ENCODE data around the gene TRPM5.

Gene TRPM5

GRCh38 chr11:2428322-2428795 is 16.0 kb downstream of the TRPM5 start:
- Histone ChIP-seq H3K27ac (ENCODE audit: insufficient read depth, low read length, poor library complexity, severe bottlenecking) (no peak overlapping the region), H3K9me3 (ENCODE audit: control insufficient read depth, low read length) (no peaks in the 10 kb centered on the region), H3K4me3 (ENCODE audit: insufficient read depth, low read depth, low read length, poor library complexity, severe bottlenecking) (no peak overlapping the region), H3K4me1 (ENCODE audit: control insufficient read depth, insufficient read depth, low read length, poor library complexity, severe bottlenecking) (no peaks in the 10 kb centered on the region), H3K27me3 (replicated peaks; ENCODE audit: control insufficient read depth, insufficient read depth, low read length, poor library complexity, severe bottlenecking) (no peaks in the 10 kb centered on the region), H3K36me3 (ENCODE audit: control insufficient read depth, insufficient read depth, low read length) (no peaks in the 10 kb centered on the region)
- peak; percentile 65 to 81 (median 81) for DNase-seq

GRCh38 chr11:2427721-2428321 is 16.5 kb downstream of the TRPM5 start:
- no peak for DNase-seq
- Histone ChIP-seq H3K27me3 (replicated peaks; ENCODE audit: control insufficient read depth, insufficient read depth, low read length, poor library complexity, severe bottlenecking) (no peaks in the 10 kb centered on the region), H3K27ac (ENCODE audit: insufficient read depth, low read length, poor library complexity, severe bottlenecking) (no peak overlapping the region), H3K4me3 (ENCODE audit: insufficient read depth, low read depth, low read length, poor library complexity, severe bottlenecking) (no peak overlapping the region), H3K9me3 (ENCODE audit: control insufficient read depth, low read length) (no peaks in the 10 kb centered on the region), H3K36me3 (ENCODE audit: control insufficient read depth, insufficient read depth, low read length) (no peaks in the 10 kb centered on the region), H3K4me1 (ENCODE audit: control insufficient read depth, insufficient read depth, low read length, poor library complexity, severe bottlenecking) (no peaks in the 10 kb centered on the region)

- no peak for DNase-seq
- no peaks in the 10 kb centered on the region for H3K9me3 ChIP-seq (ENCODE audit: control insufficient read depth, low read length)
- no peak overlapping the region for H3K4me3 ChIP-seq (ENCODE audit: insufficient read depth, low read depth, low read length, poor library complexity, severe bottlenecking)
- H3K36me3 ChIP-seq (ENCODE audit: control insufficient read depth, insufficient read depth, low read length), result no peaks in the 10 kb centered on the region
- H3K27ac ChIP-seq (ENCODE audit: insufficient read depth, low read length, poor library complexity, severe bottlenecking), result no peak overlapping the region
- no peaks in the 10 kb centered on the region for H3K4me1 ChIP-seq (ENCODE audit: control insufficient read depth, insufficient read depth, low read length, poor library complexity, severe bottlenecking)
- no peaks in the 10 kb centered on the region for H3K27me3 ChIP-seq (replicated peaks; ENCODE audit: control insufficient read depth, insufficient read depth, low read length, poor library complexity, severe bottlenecking)
These were observed 17.3 kb downstream of the TRPM5 start for GRCh38 chr11:2426826-2427521.

- Histone ChIP-seq H3K36me3 (ENCODE audit: control insufficient read depth, insufficient read depth, low read length) (no peaks in the 10 kb centered on the region), H3K4me1 (ENCODE audit: control insufficient read depth, insufficient read depth, low read length, poor library complexity, severe bottlenecking) (no peaks in the 10 kb centered on the region), H3K27me3 (replicated peaks; ENCODE audit: control insufficient read depth, insufficient read depth, low read length, poor library complexity, severe bottlenecking) (no peaks in the 10 kb centered on the region), H3K4me3 (ENCODE audit: insufficient read depth, low read depth, low read length, poor library complexity, severe bottlenecking) (no peak overlapping the region), H3K9me3 (ENCODE audit: control insufficient read depth, low read length) (no peaks in the 10 kb centered on the region), H3K27ac (ENCODE audit: insufficient read depth, low read length, poor library complexity, severe bottlenecking) (no peak overlapping the region)
- no peak for DNase-seq
These were observed 18.1 kb downstream of the TRPM5 start for GRCh38 chr11:2426221-2426620.

- no peak overlapping the region for H3K4me3 ChIP-seq (ENCODE audit: insufficient read depth, low read depth, low read length, poor library complexity, severe bottlenecking)
- H3K27me3 ChIP-seq (replicated peaks; ENCODE audit: control insufficient read depth, insufficient read depth, low read length, poor library complexity, severe bottlenecking), result no peaks in the 10 kb centered on the region
- no peak for DNase-seq
- H3K36me3 ChIP-seq (ENCODE audit: control insufficient read depth, insufficient read depth, low read length), result no peaks in the 10 kb centered on the region
- H3K9me3 ChIP-seq (ENCODE audit: control insufficient read depth, low read length), result no peaks in the 10 kb centered on the region
- H3K4me1 ChIP-seq (ENCODE audit: control insufficient read depth, insufficient read depth, low read length, poor library complexity, severe bottlenecking), result peaks cover 4% of the 10 kb centered on the region
- no peak overlapping the region for H3K27ac ChIP-seq (ENCODE audit: insufficient read depth, low read length, poor library complexity, severe bottlenecking)
These were observed 18.8 kb downstream of the TRPM5 start for GRCh38 chr11:2425506-2425905.

GRCh38 chr11:2424811-2425495 is 19.4 kb downstream of the TRPM5 start:
- no peaks in the 10 kb centered on the region for H3K36me3 ChIP-seq (ENCODE audit: control insufficient read depth, insufficient read depth, low read length)
- no peak for DNase-seq
- no peak overlapping the region for H3K4me3 ChIP-seq (ENCODE audit: insufficient read depth, low read depth, low read length, poor library complexity, severe bottlenecking)
- H3K27ac ChIP-seq (ENCODE audit: insufficient read depth, low read length, poor library complexity, severe bottlenecking), result no peak overlapping the region
- H3K9me3 ChIP-seq (ENCODE audit: control insufficient read depth, low read length), result no peaks in the 10 kb centered on the region
- peaks cover 9% of the 10 kb centered on the region for H3K4me1 ChIP-seq (ENCODE audit: control insufficient read depth, insufficient read depth, low read length, poor library complexity, severe bottlenecking)
- no peaks in the 10 kb centered on the region for H3K27me3 ChIP-seq (replicated peaks; ENCODE audit: control insufficient read depth, insufficient read depth, low read length, poor library complexity, severe bottlenecking)

GRCh38 chr11:2423157-2424025 is 20.9 kb downstream of the TRPM5 start:
- Histone ChIP-seq H3K4me1 (ENCODE audit: control insufficient read depth, insufficient read depth, low read length, poor library complexity, severe bottlenecking) (peaks cover 9% of the 10 kb centered on the region), H3K27me3 (replicated peaks; ENCODE audit: control insufficient read depth, insufficient read depth, low read length, poor library complexity, severe bottlenecking) (no peaks in the 10 kb centered on the region), H3K27ac (ENCODE audit: insufficient read depth, low read length, poor library complexity, severe bottlenecking) (no peak overlapping the region), H3K9me3 (ENCODE audit: control insufficient read depth, low read length) (no peaks in the 10 kb centered on the region), H3K4me3 (ENCODE audit: insufficient read depth, low read depth, low read length, poor library complexity, severe bottlenecking) (no peak overlapping the region), H3K36me3 (ENCODE audit: control insufficient read depth, insufficient read depth, low read length) (no peaks in the 10 kb centered on the region)
- DNase-seq, result no peak

GRCh38 chr11:2422461-2423156 is 21.7 kb downstream of the TRPM5 start:
- Histone ChIP-seq H3K27me3 (replicated peaks; ENCODE audit: control insufficient read depth, insufficient read depth, low read length, poor library complexity, severe bottlenecking) (no peaks in the 10 kb centered on the region), H3K4me1 (ENCODE audit: control insufficient read depth, insufficient read depth, low read length, poor library complexity, severe bottlenecking) (peaks cover 9% of the 10 kb centered on the region), H3K4me3 (ENCODE audit: insufficient read depth, low read depth, low read length, poor library complexity, severe bottlenecking) (no peak overlapping the region)

GRCh38 chr11:2421996-2422395 is 22.3 kb downstream of the TRPM5 start:
- H3K27me3 ChIP-seq (replicated peaks; ENCODE audit: control insufficient read depth, insufficient read depth, low read length, poor library complexity, severe bottlenecking), result no peaks in the 10 kb centered on the region
- no peak for DNase-seq

More at GRCh38 chr11:2422461-2423156, 21.7 kb downstream of the TRPM5 start:
- Histone ChIP-seq H3K9me3 (ENCODE audit: control insufficient read depth, low read length) (no peaks in the 10 kb centered on the region), H3K36me3 (ENCODE audit: control insufficient read depth, insufficient read depth, low read length) (no peaks in the 10 kb centered on the region), H3K27ac (ENCODE audit: insufficient read depth, low read length, poor library complexity, severe bottlenecking) (no peak overlapping the region)
- DNase-seq, result no peak

More at GRCh38 chr11:2421996-2422395, 22.3 kb downstream of the TRPM5 start:
- H3K4me1 ChIP-seq (ENCODE audit: control insufficient read depth, insufficient read depth, low read length, poor library complexity, severe bottlenecking), result peaks cover 9% of the 10 kb centered on the region
- no peak overlapping the region for H3K4me3 ChIP-seq (ENCODE audit: insufficient read depth, low read depth, low read length, poor library complexity, severe bottlenecking)
- H3K36me3 ChIP-seq (ENCODE audit: control insufficient read depth, insufficient read depth, low read length), result no peaks in the 10 kb centered on the region
- H3K9me3 ChIP-seq (ENCODE audit: control insufficient read depth, low read length), result no peaks in the 10 kb centered on the region
- no peak overlapping the region for H3K27ac ChIP-seq (ENCODE audit: insufficient read depth, low read length, poor library complexity, severe bottlenecking)

Measured in effector memory CD4-positive, alpha-beta T cell (primary cell).